ENCODE measurements around the gene PCNX4. TPM values are rescaled to one million over a fixed set of nuclear protein-coding genes. Genes with fewer than 3 reads are reported as not detected.

PCNX4 gene
- total RNA-seq, 1 experiment from 2014 or later, result 117 TPM

- CTCF ChIA-PET, result no interaction called here
- Histone ChIP-seq H3F3A (ENCODE audit: low read length, unreplicated experiment) (no peaks in the 10 kb centered on the region), H3K9me3 (ENCODE audit: low read length) (no peaks in the 10 kb centered on the region), H3K9me2 (replicated peaks; ENCODE audit: low read length) (0 out of 2 replicates have a peak, but pooled peaks cover 3% of the 10 kb centered on the region), H3K79me2 (ENCODE audit: low read length) (no peaks in the 10 kb centered on the region), H3K4me1 (ENCODE audit: insufficient read depth, low read length) (peaks cover 4% of the 10 kb centered on the region), H4K20me1 (ENCODE audit: low read length) (no peaks in the 10 kb centered on the region), H3K4me2 (ENCODE audit: low read length) (no peak overlapping the region), H2AFZ (ENCODE audit: low read length) (no peak overlapping the region), H3K4me3 (ENCODE audit: low read length) (no peak overlapping the region), H3K27ac (ENCODE audit: low read length) (no peak overlapping the region), H3K9ac (ENCODE audit: low read length) (no peak overlapping the region), H3K27me3 (ENCODE audit: low read length) (no peaks in the 10 kb centered on the region), H3K36me3 (ENCODE audit: low read depth, low read length) (no peaks in the 10 kb centered on the region)
- ATAC-seq, result no peak
- TF ChIP-seq EZH2phosphoT487 (IDR thresholded peaks at IDR 0.05; ENCODE audit: borderline replicate concordance, low read length), result no peak
- no peak for TF ChIP-seq CTCF (conservative IDR thresholded peaks at IDR 0.05; ENCODE audit: low read depth, low read length)
- no peak for TF ChIP-seq EZH2 (IDR thresholded peaks at IDR 0.05; ENCODE audit: low read length, unreplicated experiment)
- intact Hi-C loops (cut with micrococcal nuclease), result no loop called here
- no peak for DNase-seq
- POLR2A ChIA-PET (ENCODE audit: unreplicated experiment), result interaction anchor here (0.7 kb wide), 1 partner anchor 31 kb away, joined by 7 read pairs; the partner anchor contains the start of gene PPM1A
- BruUV-seq (replicated peaks), result no TSS peak
Measured at GRCh38 chr14:60217713-60218112, 126.0 kb downstream of the PCNX4 start.

Other genes with a start within 250 kb of the PCNX4 start
- 0.40 TPM in 1 of 2 replicates, not detected in the other for gene RTN1, start 221.1 kb upstream of the PCNX4 start, total RNA-seq (2014; rRNA removed)
- gene LRRC9, start 171.8 kb upstream of the PCNX4 start, total RNA-seq (2014; rRNA removed), result not detected in 2 replicates
- gene DHRS7, start 73.5 kb downstream of the PCNX4 start, total RNA-seq (2014; rRNA removed), result 236 and 266 TPM in 2 replicates
- gene PPM1A, start 157.3 kb downstream of the PCNX4 start, total RNA-seq (2014; rRNA removed), result 69.3 and 69.4 TPM in 2 replicates

Measured in PC-3 (cell line).